ENCODE results near the gene BCL3.

BCL3 gene

GRCh38 chr19:44758596-44758995, 10.1 kb downstream of the BCL3 start:
- DNase-seq (ENCODE audit: insufficient read length, low spot score) (no peak), FAIRE-seq (no peak)
- no peak for TF ChIP-seq CTCF (IDR thresholded peaks at IDR 0.05; ENCODE audit: insufficient read depth, missing control alignments)

- FAIRE-seq (no peak), DNase-seq (ENCODE audit: insufficient read length, low spot score) (no peak)
- TF ChIP-seq CTCF (IDR thresholded peaks at IDR 0.05; ENCODE audit: insufficient read depth, missing control alignments), result no peak
These were observed 10.7 kb downstream of the BCL3 start for GRCh38 chr19:44759083-44759804.

- no peak for DNase-seq (ENCODE audit: insufficient read length, low spot score)
- no peak for TF ChIP-seq CTCF (IDR thresholded peaks at IDR 0.05; ENCODE audit: insufficient read depth, missing control alignments)
- no peak for FAIRE-seq
These were observed 13.5 kb downstream of the BCL3 start for GRCh38 chr19:44762038-44762437.

- no peak for TF ChIP-seq CTCF (IDR thresholded peaks at IDR 0.05; ENCODE audit: insufficient read depth, missing control alignments)
- FAIRE-seq (no peak), DNase-seq (ENCODE audit: insufficient read length, low spot score) (no peak)
These were observed 16.8 kb downstream of the BCL3 start for GRCh38 chr19:44765033-44765948.

GRCh38 chr19:44765949-44766335, 17.4 kb downstream of the BCL3 start:
- DNase-seq (ENCODE audit: insufficient read length, low spot score) (no peak), FAIRE-seq (no peak)
- TF ChIP-seq CTCF (IDR thresholded peaks at IDR 0.05; ENCODE audit: insufficient read depth, missing control alignments), result no peak

GRCh38 chr19:44767295-44768180, 19.0 kb downstream of the BCL3 start:
- TF ChIP-seq CTCF (IDR thresholded peaks at IDR 0.05; ENCODE audit: insufficient read depth, missing control alignments), result no peak
- FAIRE-seq (no peak), DNase-seq (ENCODE audit: insufficient read length, low spot score) (no peak)
